Measurements from ENCODE around the gene COL9A1. TPM values are rescaled to one million over a fixed set of nuclear protein-coding genes. Genes with fewer than 3 reads are reported as not detected.
"Not testable (repeated sequence)": the region's sequence is repeated elsewhere in the genome, so short reads cannot be mapped to it uniquely, and the experiment has no call there.

COL9A1 gene
- total RNA-seq, 1 donor from 2014 or later, result 0.27 TPM

GRCh38 chr6:70337743-70338105 lies 34.8 kb upstream of the COL9A1 start:
- DNase-seq (ENCODE audit: low spot score), result no peak

GRCh38 chr6:70336996-70337742 lies 34.3 kb upstream of the COL9A1 start:
- peaks cover 56% of the 10 kb centered on the region for H3K27me3 Mint-ChIP-seq (ENCODE audit: low read depth)
- no peak for DNase-seq (ENCODE audit: low spot score)
- no peak for TF ChIP-seq CTCF (IDR thresholded peaks at IDR 0.05)
- H3K9me3 Mint-ChIP-seq (ENCODE audit: low read depth), result peaks cover 30% of the 10 kb centered on the region
- no peaks in the 10 kb centered on the region for H3K4me1 Mint-ChIP-seq (ENCODE audit: low read depth)
- no peak overlapping the region for H3K27ac Mint-ChIP-seq (ENCODE audit: unreplicated experiment)
- H3K36me3 Mint-ChIP-seq (ENCODE audit: low read depth), result peaks cover 14% of the 10 kb centered on the region
- no peak overlapping the region for H3K4me3 Mint-ChIP-seq (ENCODE audit: unreplicated experiment)

More at GRCh38 chr6:70337743-70338105, 34.8 kb upstream of the COL9A1 start:
- TF ChIP-seq CTCF (IDR thresholded peaks at IDR 0.05), result no peak
- no peak overlapping the region for H3K27ac Mint-ChIP-seq (ENCODE audit: unreplicated experiment)
- peaks cover 26% of the 10 kb centered on the region for H3K9me3 Mint-ChIP-seq (ENCODE audit: low read depth)
- H3K27me3 Mint-ChIP-seq (ENCODE audit: low read depth), result peaks cover 55% of the 10 kb centered on the region
- H3K4me3 Mint-ChIP-seq (ENCODE audit: unreplicated experiment), result no peak overlapping the region
- H3K36me3 Mint-ChIP-seq (ENCODE audit: low read depth), result peaks cover 13% of the 10 kb centered on the region
- H3K4me1 Mint-ChIP-seq (ENCODE audit: low read depth), result no peaks in the 10 kb centered on the region

- Mint-ChIP-seq H3K27me3 (ENCODE audit: low read depth) (peaks cover 58% of the 10 kb centered on the region), H3K36me3 (ENCODE audit: low read depth) (peaks cover 2% of the 10 kb centered on the region)
- TF ChIP-seq CTCF (IDR thresholded peaks at IDR 0.05), result no peak
These were observed 24.2 kb upstream of the COL9A1 start for GRCh38 chr6:70327036-70327435.

GRCh38 chr6:70325009-70325408 lies 22.1 kb upstream of the COL9A1 start:
- Mint-ChIP-seq H3K27ac (ENCODE audit: unreplicated experiment) (no peak overlapping the region), H3K4me1 (ENCODE audit: low read depth) (no peaks in the 10 kb centered on the region), H3K36me3 (ENCODE audit: low read depth) (peaks cover 2% of the 10 kb centered on the region), H3K27me3 (ENCODE audit: low read depth) (peaks cover 54% of the 10 kb centered on the region), H3K9me3 (ENCODE audit: low read depth) (no peaks in the 10 kb centered on the region), H3K4me3 (ENCODE audit: unreplicated experiment) (no peak overlapping the region)
- DNase-seq (ENCODE audit: low spot score), result no peak
- no peak for TF ChIP-seq CTCF (IDR thresholded peaks at IDR 0.05)

More at GRCh38 chr6:70327036-70327435, 24.2 kb upstream of the COL9A1 start:
- peaks cover 8% of the 10 kb centered on the region for H3K9me3 Mint-ChIP-seq (ENCODE audit: low read depth)
- H3K4me3 Mint-ChIP-seq (ENCODE audit: unreplicated experiment), result no peak overlapping the region
- H3K4me1 Mint-ChIP-seq (ENCODE audit: low read depth), result no peaks in the 10 kb centered on the region
- no peak overlapping the region for H3K27ac Mint-ChIP-seq (ENCODE audit: unreplicated experiment)
- no peak for DNase-seq (ENCODE audit: low spot score)

DNA sequence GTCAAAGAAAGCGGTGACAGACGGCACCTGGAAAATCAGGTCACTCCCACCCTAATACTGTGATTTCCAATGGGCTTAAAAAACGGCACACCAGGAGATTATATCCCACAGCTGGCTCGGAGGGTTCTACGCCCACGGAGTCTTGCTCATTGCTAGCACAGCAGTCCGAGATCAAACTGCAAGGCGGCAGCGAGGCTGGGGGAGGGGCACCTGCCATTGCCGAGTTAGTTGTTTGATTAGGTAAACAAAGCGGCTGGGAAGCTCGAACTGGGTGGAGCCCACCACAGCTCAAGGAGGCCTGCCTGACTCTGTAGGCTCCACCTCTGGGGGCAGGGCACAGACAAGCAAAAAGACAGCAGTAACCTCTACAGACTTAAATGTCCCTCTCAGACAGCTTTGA lies 14.9 kb upstream of the COL9A1 start:
- not testable (repeated sequence) for DNase-seq (ENCODE audit: low spot score); H3K27ac Mint-ChIP-seq (ENCODE audit: unreplicated experiment); H3K4me1 Mint-ChIP-seq (ENCODE audit: low read depth); H3K4me3 Mint-ChIP-seq (ENCODE audit: unreplicated experiment); H3K36me3 Mint-ChIP-seq (ENCODE audit: low read depth); H3K9me3 Mint-ChIP-seq (ENCODE audit: low read depth)
- peaks cover 69% of the 10 kb centered on the region for H3K27me3 Mint-ChIP-seq (ENCODE audit: low read depth)
